Fibroblast of lung (primary cell): Measurements from ENCODE around the gene TBC1D8. TPM values are rescaled to one million over a fixed set of nuclear protein-coding genes. Genes with fewer than 3 reads are reported as not detected.

Experiments
- DNase-seq, 2 donors: peaks; one replicate each; pipeline versions ENCODE4 v3.0.0 to v3.0.0-alpha.2; 2010; ENCODE audit warnings: low read depth in 2 of 2
- H2AFZ ChIP-seq: 2 replicates; pipeline ENCODE4 v1.5.1; 2012; ENCODE audit warnings: low read length, control low read depth, inconsistent platforms
- H3K27ac ChIP-seq: 2 replicates; pipeline ENCODE4 v1.5.1; 2011; ENCODE audit warnings: low read length, control low read depth; ENCODE audit not compliant: insufficient read depth
- H3K27me3 ChIP-seq: 2 replicates; pipeline ENCODE4 v1.5.1; 2011; ENCODE audit warnings: mild to moderate bottlenecking, low read length; ENCODE audit not compliant: control insufficient read depth, insufficient read depth
- H3K36me3 ChIP-seq: 2 replicates; pipeline ENCODE4 v1.5.1; 2011; ENCODE audit warnings: low read length; ENCODE audit not compliant: control insufficient read depth, insufficient read depth
- H3K4me1 ChIP-seq: 2 replicates; pipeline ENCODE4 v1.5.1; 2011; ENCODE audit warnings: low read length; ENCODE audit not compliant: control insufficient read depth, insufficient read depth; ENCODE audit errors: extremely low read depth
- H3K4me2 ChIP-seq: 2 replicates; pipeline ENCODE4 v1.5.1; 2011; ENCODE audit warnings: low read length, control low read depth; ENCODE audit not compliant: insufficient read depth; ENCODE audit errors: extremely low read depth
- H3K4me3 ChIP-seq, 4 experiments: fragments of 200-600 bp in 1 of 4; sonication (generic) in 1 of 4; replicated peaks in 1 of 4; 2 replicates each; pipeline ENCODE4 v1.5.1; 2011 to 2016; ENCODE audit warnings: low read length in 4 of 4, low read depth in 3 of 4, mild to moderate bottlenecking in 3 of 4, control low read depth in 2 of 4, inconsistent platforms in 1 of 4, mixed read lengths in 1 of 4; ENCODE audit not compliant: insufficient read depth in 1 of 4; ENCODE audit errors: control extremely low read depth in 1 of 4
- H3K79me2 ChIP-seq: 2 replicates; pipeline ENCODE4 v1.5.1; 2012; ENCODE audit warnings: mild to moderate bottlenecking, low read length, inconsistent platforms; ENCODE audit not compliant: control insufficient read depth, insufficient read depth
- H3K9ac ChIP-seq: 2 replicates; pipeline ENCODE4 v1.5.1; 2011; ENCODE audit warnings: mild to moderate bottlenecking, low read length, control low read depth; ENCODE audit not compliant: insufficient read depth
- H3K9me3 ChIP-seq: 2 replicates; pipeline ENCODE4 v1.5.1; 2012; ENCODE audit warnings: low read depth, low read length; ENCODE audit not compliant: control insufficient read depth, insufficient read depth
- H4K20me1 ChIP-seq: 2 replicates; pipeline ENCODE4 v1.5.1; 2011; ENCODE audit warnings: low read length; ENCODE audit not compliant: control insufficient read depth, insufficient read depth; ENCODE audit errors: extremely low read depth
- CTCF ChIP-seq, 2 donors: IDR thresholded peaks in 1 of 2; conservative IDR thresholded peaks in 1 of 2; 1 replicate in 1 of 2; 2 replicates in 1 of 2; pipeline ENCODE4 v1.5.1; 2011 to 2012; ENCODE audit warnings: low read length in 2 of 2, control low read depth in 1 of 2, inconsistent platforms in 1 of 2, low read depth in 1 of 2, mild to moderate bottlenecking in 1 of 2
- EZH2 ChIP-seq: IDR thresholded peaks from 2 replicates; pipeline ENCODE4 v1.5.1; 2012; ENCODE audit warnings: low read length, control low read depth, mild to moderate bottlenecking; ENCODE audit errors: missing control alignments
- polyA plus RNA-seq, 2 donors: library from polyadenylated mRNA; depleted of rRNA in 1 of 2; stranded (reverse) in 1 of 2; unstranded in 1 of 2; fragments of >200 nt; gene quantifications; 2 replicates each; pipeline ENCODE4 v1.2.1, GENCODE V29; 2011 to 2012; ENCODE audit warnings: missing spikeins in 1 of 2
- total RNA-seq: library from RNA; depleted of rRNA; stranded (reverse); fragments of >200 nt; gene quantifications from 2 replicates; pipeline ENCODE4 v1.2.1, GENCODE V29; 2014

Gene TBC1D8
- total and polyA plus RNA-seq, 2 donors (not counting 1 experiment from before 2014, with no cell fraction given) = 3.8 to 5.4 TPM

GRCh38 chr2:101130081-101130480 is 21.1 kb downstream of the TBC1D8 start:
- Histone ChIP-seq H3K27ac (no peak overlapping the region), H3K4me2 (no peak overlapping the region)

GRCh38 chr2:101127319-101128056 is 23.7 kb downstream of the TBC1D8 start:
- Histone ChIP-seq H3K36me3 (no peaks in the 10 kb centered on the region), H3K27ac (no peak overlapping the region), H3K9me3 (no peaks in the 10 kb centered on the region), H3K27me3 (no peaks in the 10 kb centered on the region), H2AFZ (no peak overlapping the region), H3K4me3 (no peak overlapping the region), H3K79me2 (no peaks in the 10 kb centered on the region), H3K4me2 (no peak overlapping the region), H4K20me1 (no peaks in the 10 kb centered on the region), H3K9ac (no peak overlapping the region), H3K4me1 (peaks cover 17% of the 10 kb centered on the region)
- TF ChIP-seq CTCF (conservative IDR thresholded peaks at IDR 0.05 in 1 of 2, IDR thresholded peaks at IDR 0.05 in 1 of 2; ENCODE audit: low read depth in 1 of 2, low read length in 2 of 2) (no peak), EZH2 (no peak)
- DNase-seq = no peak

More at GRCh38 chr2:101130081-101130480, 21.1 kb downstream of the TBC1D8 start:
- TF ChIP-seq CTCF (conservative IDR thresholded peaks at IDR 0.05 in 1 of 2, IDR thresholded peaks at IDR 0.05 in 1 of 2; ENCODE audit: low read depth in 1 of 2, low read length in 2 of 2) (no peak), EZH2 (no peak)
- Histone ChIP-seq H3K4me3 (no peak overlapping the region), H3K27me3 (no peaks in the 10 kb centered on the region), H3K9me3 (no peaks in the 10 kb centered on the region), H2AFZ (no peak overlapping the region), H4K20me1 (no peaks in the 10 kb centered on the region), H3K4me1 (peaks cover 2% of the 10 kb centered on the region), H3K9ac (no peak overlapping the region), H3K79me2 (no peaks in the 10 kb centered on the region), H3K36me3 (no peaks in the 10 kb centered on the region)
- DNase-seq = no peak

GRCh38 chr2:101125808-101126207 is 25.4 kb downstream of the TBC1D8 start:
- no peak for DNase-seq
- H3K79me2 ChIP-seq = no peaks in the 10 kb centered on the region
- no peaks in the 10 kb centered on the region for H3K36me3 ChIP-seq
- no peak overlapping the region for H3K9ac ChIP-seq
- H4K20me1 ChIP-seq = no peaks in the 10 kb centered on the region
- H3K9me3 ChIP-seq = no peaks in the 10 kb centered on the region
- TF ChIP-seq EZH2 = no peak
- TF ChIP-seq CTCF (conservative IDR thresholded peaks at IDR 0.05 in 1 of 2, IDR thresholded peaks at IDR 0.05 in 1 of 2; ENCODE audit: low read depth in 1 of 2, low read length in 2 of 2) = no peak
- H3K4me1 ChIP-seq = peaks cover 17% of the 10 kb centered on the region
- H3K27me3 ChIP-seq = no peaks in the 10 kb centered on the region
- no peak overlapping the region for H3K4me3 ChIP-seq
- no peak overlapping the region for H3K27ac ChIP-seq
- H2AFZ ChIP-seq = no peak overlapping the region
- H3K4me2 ChIP-seq = no peak overlapping the region
